ENCODE measurements around the gene CYP24A1.

CYP24A1 gene

DNA sequence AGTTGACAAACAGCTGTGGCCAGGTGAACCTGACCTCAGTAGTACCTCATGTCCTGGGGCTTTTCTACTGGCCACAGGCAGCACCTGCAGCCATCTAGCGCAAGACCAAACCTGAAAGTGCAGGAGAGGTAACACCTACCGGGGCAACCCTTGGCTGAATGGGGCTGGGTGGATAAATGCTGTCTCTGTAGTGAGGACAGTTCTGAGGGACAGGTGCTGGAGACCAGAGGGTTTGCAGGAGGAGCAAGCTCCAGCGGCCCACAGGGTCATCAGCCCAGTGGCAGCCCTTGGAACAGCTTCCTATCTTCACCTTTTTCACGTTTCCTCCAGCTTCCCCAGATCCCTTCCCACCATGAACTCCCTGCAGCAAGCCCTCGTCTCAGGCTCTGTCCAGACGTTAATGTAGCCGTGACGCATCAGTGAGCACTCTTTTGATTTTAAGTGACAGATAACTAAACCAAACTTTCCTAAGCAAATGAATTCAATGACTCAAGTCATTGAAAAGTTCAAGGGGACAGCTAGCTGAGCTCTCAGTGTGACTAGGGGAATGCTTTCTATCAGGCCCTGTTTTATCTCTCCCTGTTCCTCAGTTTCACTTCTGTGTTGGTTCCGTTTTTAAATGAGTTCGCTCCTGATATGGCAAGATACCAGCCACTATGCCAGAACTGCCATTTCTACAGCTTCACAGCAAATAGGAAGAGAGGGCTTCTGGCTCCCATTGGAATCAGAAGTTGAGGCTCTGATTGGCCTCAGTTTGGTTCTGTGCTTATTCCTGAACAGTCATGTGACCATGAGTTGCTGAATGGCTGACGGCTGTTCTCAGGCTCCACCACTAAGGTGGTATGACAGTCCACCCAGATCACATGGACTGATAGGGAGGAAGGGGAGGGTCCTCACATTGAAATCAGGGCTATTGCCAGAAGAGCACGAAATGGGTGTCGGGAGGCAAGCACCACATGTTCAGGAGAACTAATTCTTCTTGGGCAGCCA, 22.0 kb upstream of the CYP24A1 start:
- TF ChIP-seq, protein P1, sequence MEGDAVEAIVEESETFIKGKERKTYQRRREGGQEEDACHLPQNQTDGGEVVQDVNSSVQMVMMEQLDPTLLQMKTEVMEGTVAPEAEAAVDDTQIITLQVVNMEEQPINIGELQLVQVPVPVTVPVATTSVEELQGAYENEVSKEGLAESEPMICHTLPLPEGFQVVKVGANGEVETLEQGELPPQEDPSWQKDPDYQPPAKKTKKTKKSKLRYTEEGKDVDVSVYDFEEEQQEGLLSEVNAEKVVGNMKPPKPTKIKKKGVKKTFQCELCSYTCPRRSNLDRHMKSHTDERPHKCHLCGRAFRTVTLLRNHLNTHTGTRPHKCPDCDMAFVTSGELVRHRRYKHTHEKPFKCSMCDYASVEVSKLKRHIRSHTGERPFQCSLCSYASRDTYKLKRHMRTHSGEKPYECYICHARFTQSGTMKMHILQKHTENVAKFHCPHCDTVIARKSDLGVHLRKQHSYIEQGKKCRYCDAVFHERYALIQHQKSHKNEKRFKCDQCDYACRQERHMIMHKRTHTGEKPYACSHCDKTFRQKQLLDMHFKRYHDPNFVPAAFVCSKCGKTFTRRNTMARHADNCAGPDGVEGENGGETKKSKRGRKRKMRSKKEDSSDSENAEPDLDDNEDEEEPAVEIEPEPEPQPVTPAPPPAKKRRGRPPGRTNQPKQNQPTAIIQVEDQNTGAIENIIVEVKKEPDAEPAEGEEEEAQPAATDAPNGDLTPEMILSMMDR (IDR thresholded peaks at IDR 0.05; ENCODE audit: insufficient read depth, low read depth, low read length, missing control alignments) = no peak
- no peak overlapping the region for H3K4me3 ChIP-seq (ENCODE audit: low read length)

DNA sequence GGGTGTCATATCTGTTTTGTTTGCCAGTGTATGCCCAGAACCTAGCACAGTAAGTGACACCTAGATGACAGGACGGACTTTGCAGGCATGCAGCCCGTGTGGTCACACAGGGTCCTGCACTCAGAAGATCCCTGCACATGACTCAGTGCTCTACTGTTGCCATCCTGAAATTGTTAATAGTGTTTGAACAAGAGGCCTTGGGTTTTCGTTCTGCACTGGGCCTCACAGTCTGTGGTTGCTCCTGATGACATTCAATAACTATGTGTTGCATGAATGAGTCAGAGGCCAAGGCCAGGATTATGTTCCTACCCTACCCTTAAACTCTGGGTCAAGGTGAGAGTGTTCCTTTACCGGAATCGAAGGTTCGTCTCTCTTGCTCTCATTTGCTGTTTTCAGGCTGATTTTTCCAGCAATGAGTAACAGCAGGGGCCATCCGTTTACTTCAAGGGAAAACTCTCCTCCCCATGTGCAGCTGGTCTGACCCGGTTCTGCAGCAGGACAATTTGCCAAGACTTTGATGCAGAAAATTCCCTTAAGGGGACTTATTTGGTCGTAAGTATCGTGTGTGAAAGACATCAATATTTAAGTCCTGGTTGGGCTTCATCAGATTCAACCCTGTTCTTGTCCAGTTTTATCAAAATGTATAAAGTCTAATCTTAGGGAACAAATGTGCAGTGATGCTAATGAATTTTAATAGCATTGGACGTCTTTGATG, 21.1 kb upstream of the CYP24A1 start:
- no peak overlapping the region for H3K4me3 ChIP-seq (ENCODE audit: low read length)
- DNase-seq (ENCODE audit: low read depth) = peak; percentile 64
- TF ChIP-seq, protein P1 (IDR thresholded peaks at IDR 0.05; ENCODE audit: insufficient read depth, low read depth, low read length, missing control alignments) = peak; percentile 10

More for the DNA sequence above, 22.0 kb upstream of the CYP24A1 start:
- DNase-seq (ENCODE audit: low read depth) = no peak

DNA sequence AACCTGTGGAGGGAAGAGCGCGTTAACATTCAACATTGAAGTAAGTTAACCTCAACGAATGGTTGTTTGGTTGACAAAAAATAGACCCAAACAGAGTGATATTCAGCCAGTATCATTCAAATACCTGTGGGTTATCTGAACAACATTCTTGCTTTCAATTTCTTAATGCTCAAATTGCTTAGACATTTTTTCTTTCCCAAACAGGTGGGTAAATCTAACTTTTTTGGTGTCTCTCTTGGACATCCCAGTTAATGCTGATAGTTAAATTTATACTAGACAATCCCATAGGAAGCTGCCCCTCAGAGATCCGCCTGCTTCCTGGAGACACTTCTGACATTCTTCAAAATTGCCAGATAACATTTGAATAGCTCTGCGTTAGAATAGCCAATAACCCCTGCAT, 20.0 kb upstream of the CYP24A1 start:
- TF ChIP-seq, protein P1 (IDR thresholded peaks at IDR 0.05; ENCODE audit: insufficient read depth, low read depth, low read length, missing control alignments) = no peak
- H3K4me3 ChIP-seq (ENCODE audit: low read length) = no peak overlapping the region
- no peak for DNase-seq (ENCODE audit: low read depth)

DNA sequence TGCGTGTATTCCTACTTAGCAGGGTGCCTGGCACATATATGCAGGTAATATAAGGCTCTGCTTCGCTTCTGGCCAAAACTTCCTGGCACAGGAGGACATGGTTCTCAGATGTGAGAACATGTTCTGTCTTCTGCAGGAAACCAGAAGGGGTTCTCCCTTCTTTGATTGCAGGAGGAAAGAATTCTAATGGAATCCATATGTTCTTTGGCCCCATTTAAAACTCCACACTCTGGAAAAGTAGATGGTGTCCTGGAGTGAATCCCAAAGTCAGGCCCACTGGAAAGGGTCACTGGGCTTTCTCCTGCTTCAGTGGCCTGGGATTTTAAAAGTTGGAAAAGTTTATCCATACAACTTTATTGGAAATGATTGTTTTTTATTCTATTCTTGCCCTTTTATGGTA, 16.4 kb upstream of the CYP24A1 start:
- DNase-seq (ENCODE audit: low read depth) = no peak
- TF ChIP-seq, protein P1 (IDR thresholded peaks at IDR 0.05; ENCODE audit: insufficient read depth, low read depth, low read length, missing control alignments) = no peak
- H3K4me3 ChIP-seq (ENCODE audit: low read length) = no peak overlapping the region

DNA sequence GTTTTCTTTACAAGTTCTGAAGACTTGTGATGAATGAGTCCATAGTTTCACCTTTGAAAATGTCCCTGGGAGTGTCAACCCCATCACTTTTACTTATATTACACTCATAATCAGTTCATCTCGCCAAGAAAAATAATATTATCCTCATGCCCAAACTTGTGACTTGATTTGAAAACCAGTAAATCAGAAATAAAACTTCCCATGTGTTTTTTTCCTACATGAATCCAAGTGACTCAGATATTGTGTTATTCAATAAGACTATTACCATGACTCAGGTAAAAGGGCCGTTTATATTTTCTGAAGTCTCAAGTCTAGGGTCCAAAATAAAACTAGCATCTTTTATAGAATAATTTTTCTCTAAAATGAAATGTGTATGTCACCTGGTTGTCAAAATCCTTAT, 15.8 kb upstream of the CYP24A1 start:
- TF ChIP-seq, protein P1 (IDR thresholded peaks at IDR 0.05; ENCODE audit: insufficient read depth, low read depth, low read length, missing control alignments) = no peak
- H3K4me3 ChIP-seq (ENCODE audit: low read length) = no peak overlapping the region
- DNase-seq (ENCODE audit: low read depth) = peak; percentile 85

DNA sequence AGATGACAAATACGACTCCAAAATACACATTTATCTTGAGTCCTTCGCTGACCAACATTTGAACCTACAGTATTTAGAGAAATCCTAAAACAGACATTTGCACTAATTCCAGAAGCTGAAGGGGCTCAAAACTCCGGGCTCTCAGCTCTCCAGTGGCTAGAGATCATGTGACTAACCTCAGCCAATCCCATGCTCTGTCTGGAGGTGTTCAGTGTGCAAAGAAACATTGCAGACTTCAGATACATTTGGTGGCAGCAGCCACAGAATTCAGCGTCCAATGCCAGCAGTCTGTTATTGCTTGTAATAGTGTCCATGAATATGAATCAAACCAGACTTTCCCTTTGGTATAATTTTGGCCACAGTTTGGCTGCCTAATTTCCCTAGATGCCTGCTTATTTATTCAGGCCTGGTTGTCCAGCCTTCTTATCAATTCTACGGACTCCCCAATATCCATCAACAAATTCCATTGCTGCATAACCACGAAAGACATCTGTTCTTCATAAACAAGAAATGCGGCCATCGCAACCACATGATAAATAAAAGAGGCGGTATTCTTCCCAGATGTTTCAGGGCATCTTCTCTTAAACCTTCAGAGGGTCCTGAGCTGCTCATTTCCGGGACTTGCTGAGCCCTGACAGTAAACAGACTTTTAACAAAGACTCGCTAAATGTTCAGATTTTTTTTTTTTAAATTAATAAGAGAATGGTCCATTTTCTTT, 14.5 kb upstream of the CYP24A1 start:
- TF ChIP-seq, protein P1 (IDR thresholded peaks at IDR 0.05; ENCODE audit: insufficient read depth, low read depth, low read length, missing control alignments) = no peak
- no peak overlapping the region for H3K4me3 ChIP-seq (ENCODE audit: low read length)
- no peak for DNase-seq (ENCODE audit: low read depth)

Data from epithelial cell of esophagus (primary cell).